ENCODE measurements around the gene LPP. TPM values are rescaled to one million over a fixed set of nuclear protein-coding genes. Genes with fewer than 3 reads are reported as not detected.

LPP gene
- total RNA-seq, 2 donors from 2014 or later: 1,568 to 1,607 TPM

- H3K4me3 ChIP-seq: no peak overlapping the region
- no peak for TF ChIP-seq CTCF (IDR thresholded peaks at IDR 0.05)
- H3K27me3 ChIP-seq (replicated peaks; ENCODE audit: insufficient read depth): no peaks in the 10 kb centered on the region
- peaks cover 17 to 23% of the 10 kb centered on the region in 2 donors for H3K4me1 ChIP-seq (ENCODE audit: control insufficient read depth in 1 of 2, low read depth in 2 of 2)
- H3K36me3 ChIP-seq: no peaks in the 10 kb centered on the region
- peak overlapping the region; percentile 9 to 49 for H3K27ac ChIP-seq
- no peak for ATAC-seq (ENCODE audit: insufficient number of reproducible peaks, low FRiP score, low read depth)
- no peak for DNase-seq (ENCODE audit: low spot score)
- H3K9me3 ChIP-seq: no peaks in the 10 kb centered on the region
Measured at GRCh38 chr3:188915127-188915526, 761.2 kb downstream of the LPP start.

- Histone ChIP-seq H3K27ac (no peak overlapping the region), H3K36me3 (no peaks in the 10 kb centered on the region), H3K4me3 (no peak overlapping the region), H3K9me3 (no peaks in the 10 kb centered on the region), H3K27me3 (replicated peaks; ENCODE audit: insufficient read depth) (no peaks in the 10 kb centered on the region), H3K4me1 (ENCODE audit: control insufficient read depth in 1 of 2, low read depth in 2 of 2) (peaks cover 17 to 23% of the 10 kb centered on the region in 2 donors)
- TF ChIP-seq CTCF (IDR thresholded peaks at IDR 0.05): no peak
- ATAC-seq (ENCODE audit: insufficient number of reproducible peaks, low FRiP score, low read depth) (no peak), DNase-seq (ENCODE audit: low spot score) (no peak)
Measured at GRCh38 chr3:188916934-188917401, 763.0 kb downstream of the LPP start.

GRCh38 chr3:188918093-188918492, 764.1 kb downstream of the LPP start:
- H3K4me3 ChIP-seq: no peak overlapping the region
- H3K4me1 ChIP-seq (ENCODE audit: control insufficient read depth in 1 of 2, low read depth in 2 of 2): peaks cover 17 to 23% of the 10 kb centered on the region in 2 donors
- DNase-seq (ENCODE audit: low spot score): no peak
- no peaks in the 10 kb centered on the region for H3K27me3 ChIP-seq (replicated peaks; ENCODE audit: insufficient read depth)
- no peaks in the 10 kb centered on the region for H3K36me3 ChIP-seq
- TF ChIP-seq CTCF (IDR thresholded peaks at IDR 0.05): no peak
- no peaks in the 10 kb centered on the region for H3K9me3 ChIP-seq
- ATAC-seq (ENCODE audit: insufficient number of reproducible peaks, low FRiP score, low read depth): no peak
- H3K27ac ChIP-seq: no peak overlapping the region

- Histone ChIP-seq H3K4me3 (no peak overlapping the region), H3K27me3 (replicated peaks; ENCODE audit: insufficient read depth) (no peaks in the 10 kb centered on the region), H3K36me3 (no peaks in the 10 kb centered on the region), H3K27ac (no peak overlapping the region), H3K4me1 (ENCODE audit: control insufficient read depth in 1 of 2, low read depth in 2 of 2) (peaks cover 8 to 28% of the 10 kb centered on the region in 2 donors), H3K9me3 (no peaks in the 10 kb centered on the region)
- ATAC-seq (ENCODE audit: insufficient number of reproducible peaks, low FRiP score, low read depth) (no peak), DNase-seq (ENCODE audit: low spot score) (no peak)
- no peak for TF ChIP-seq CTCF (IDR thresholded peaks at IDR 0.05)
Measured at GRCh38 chr3:188923671-188924070, 769.7 kb downstream of the LPP start.

GRCh38 chr3:188925376-188925775, 771.4 kb downstream of the LPP start:
- H3K27ac ChIP-seq: no peak overlapping the region
- H3K4me1 ChIP-seq (ENCODE audit: control insufficient read depth in 1 of 2, low read depth in 2 of 2): peaks cover 8 to 28% of the 10 kb centered on the region in 2 donors
- H3K9me3 ChIP-seq: no peaks in the 10 kb centered on the region
- H3K36me3 ChIP-seq: no peaks in the 10 kb centered on the region
- no peak overlapping the region for H3K4me3 ChIP-seq
- no peaks in the 10 kb centered on the region for H3K27me3 ChIP-seq (replicated peaks; ENCODE audit: insufficient read depth)
- no peak for TF ChIP-seq CTCF (IDR thresholded peaks at IDR 0.05)
- DNase-seq (ENCODE audit: low spot score): no peak
- ATAC-seq (ENCODE audit: insufficient number of reproducible peaks, low FRiP score, low read depth): no peak
